Parathyroid adenoma (tissue), 2 donors: ENCODE results near the gene VPS33A.
A peak's percentile ranks its signal among the peaks of the same experiment; 100 is the strongest.

Source experiments
- H2AFZ ChIP-seq: fragments of 300-600 bp; sonication (generic); one replicate; pipeline ENCODE4 v1.7.0; 2017; ENCODE audit warnings: antibody characterized with exemption, mild to moderate bottlenecking
- H3K27ac ChIP-seq: fragments of 300-600 bp; sonication (generic); one replicate; pipeline ENCODE4 v1.7.0; 2017
- H3K27me3 ChIP-seq: fragments of 300-600 bp; sonication (generic); one replicate; pipeline ENCODE4 v1.7.0; 2017; ENCODE audit warnings: low read length; ENCODE audit not compliant: control insufficient read depth, insufficient read depth
- H3K36me3 ChIP-seq: fragments of 300-600 bp; sonication (generic); one replicate; pipeline ENCODE4 v1.7.0; 2017; ENCODE audit warnings: low read length; ENCODE audit not compliant: control insufficient read depth, insufficient read depth
- H3K4me1 ChIP-seq: fragments of 300-600 bp; sonication (generic); one replicate; pipeline ENCODE4 v1.7.0; 2017; ENCODE audit warnings: control low read depth
- H3K4me2 ChIP-seq: fragments of 300-600 bp; sonication (generic); one replicate; pipeline ENCODE4 v1.7.0; 2017; ENCODE audit warnings: low read length
- H3K4me3 ChIP-seq: fragments of 300-600 bp; sonication (generic); one replicate; pipeline ENCODE4 v1.7.0; 2017; ENCODE audit warnings: low read depth, low read length
- H3K79me2 ChIP-seq: fragments of 300-600 bp; sonication (generic); one replicate; pipeline ENCODE4 v1.7.0; 2017; ENCODE audit warnings: control low read depth
- H3K9ac ChIP-seq: fragments of 300-600 bp; sonication (generic); one replicate; pipeline ENCODE4 v1.7.0; 2017; ENCODE audit warnings: mild to moderate bottlenecking
- H3K9me3 ChIP-seq: fragments of 300-600 bp; sonication (generic); one replicate; pipeline ENCODE4 v1.7.0; 2017; ENCODE audit warnings: low read length; ENCODE audit not compliant: control insufficient read depth
- TF ChIP-seq, protein P1 (sequence below): fragments of 300-600 bp; sonication (generic); IDR thresholded peaks from one replicate; pipeline ENCODE4 v1.7.0; 2017; ENCODE audit warnings: antibody characterized with exemption, mild to moderate bottlenecking
- donor health status: primary hyperparathyroidism.

Gene VPS33A

GRCh38 chr12:122283680-122284079, 17.4 kb upstream of the VPS33A start:
- Histone ChIP-seq H3K27me3 (no peaks in the 10 kb centered on the region), H3K4me2 (no peak overlapping the region), H3K27ac (no peak overlapping the region), H3K4me1 (no peaks in the 10 kb centered on the region), H2AFZ (no peak overlapping the region), H3K9ac (no peak overlapping the region), H3K4me3 (no peak overlapping the region), H3K79me2 (no peaks in the 10 kb centered on the region), H3K9me3 (no peaks in the 10 kb centered on the region), H3K36me3 (no peaks in the 10 kb centered on the region)
- TF ChIP-seq, protein P1, sequence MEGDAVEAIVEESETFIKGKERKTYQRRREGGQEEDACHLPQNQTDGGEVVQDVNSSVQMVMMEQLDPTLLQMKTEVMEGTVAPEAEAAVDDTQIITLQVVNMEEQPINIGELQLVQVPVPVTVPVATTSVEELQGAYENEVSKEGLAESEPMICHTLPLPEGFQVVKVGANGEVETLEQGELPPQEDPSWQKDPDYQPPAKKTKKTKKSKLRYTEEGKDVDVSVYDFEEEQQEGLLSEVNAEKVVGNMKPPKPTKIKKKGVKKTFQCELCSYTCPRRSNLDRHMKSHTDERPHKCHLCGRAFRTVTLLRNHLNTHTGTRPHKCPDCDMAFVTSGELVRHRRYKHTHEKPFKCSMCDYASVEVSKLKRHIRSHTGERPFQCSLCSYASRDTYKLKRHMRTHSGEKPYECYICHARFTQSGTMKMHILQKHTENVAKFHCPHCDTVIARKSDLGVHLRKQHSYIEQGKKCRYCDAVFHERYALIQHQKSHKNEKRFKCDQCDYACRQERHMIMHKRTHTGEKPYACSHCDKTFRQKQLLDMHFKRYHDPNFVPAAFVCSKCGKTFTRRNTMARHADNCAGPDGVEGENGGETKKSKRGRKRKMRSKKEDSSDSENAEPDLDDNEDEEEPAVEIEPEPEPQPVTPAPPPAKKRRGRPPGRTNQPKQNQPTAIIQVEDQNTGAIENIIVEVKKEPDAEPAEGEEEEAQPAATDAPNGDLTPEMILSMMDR = no peak

- H3K4me3 ChIP-seq = no peak overlapping the region
- H2AFZ ChIP-seq = no peak overlapping the region
- H3K27ac ChIP-seq = no peak overlapping the region
- no peaks in the 10 kb centered on the region for H3K9me3 ChIP-seq
- H3K4me1 ChIP-seq = no peaks in the 10 kb centered on the region
- H3K36me3 ChIP-seq = no peaks in the 10 kb centered on the region
- TF ChIP-seq, protein P1 = no peak
- no peak overlapping the region for H3K9ac ChIP-seq
- H3K4me2 ChIP-seq = no peak overlapping the region
- no peaks in the 10 kb centered on the region for H3K79me2 ChIP-seq
- H3K27me3 ChIP-seq = no peaks in the 10 kb centered on the region
Measured at GRCh38 chr12:122282061-122282460, 15.8 kb upstream of the VPS33A start.

GRCh38 chr12:122276242-122276641, 9.9 kb upstream of the VPS33A start:
- no peaks in the 10 kb centered on the region for H3K79me2 ChIP-seq
- H3K27me3 ChIP-seq = no peaks in the 10 kb centered on the region
- no peaks in the 10 kb centered on the region for H3K36me3 ChIP-seq
- H3K4me1 ChIP-seq = no peaks in the 10 kb centered on the region
- TF ChIP-seq, protein P1 = no peak
- no peak overlapping the region for H3K4me3 ChIP-seq
- H3K4me2 ChIP-seq = no peak overlapping the region
- no peak overlapping the region for H3K27ac ChIP-seq
- no peak overlapping the region for H2AFZ ChIP-seq
- H3K9ac ChIP-seq = no peak overlapping the region
- no peaks in the 10 kb centered on the region for H3K9me3 ChIP-seq

DNA sequence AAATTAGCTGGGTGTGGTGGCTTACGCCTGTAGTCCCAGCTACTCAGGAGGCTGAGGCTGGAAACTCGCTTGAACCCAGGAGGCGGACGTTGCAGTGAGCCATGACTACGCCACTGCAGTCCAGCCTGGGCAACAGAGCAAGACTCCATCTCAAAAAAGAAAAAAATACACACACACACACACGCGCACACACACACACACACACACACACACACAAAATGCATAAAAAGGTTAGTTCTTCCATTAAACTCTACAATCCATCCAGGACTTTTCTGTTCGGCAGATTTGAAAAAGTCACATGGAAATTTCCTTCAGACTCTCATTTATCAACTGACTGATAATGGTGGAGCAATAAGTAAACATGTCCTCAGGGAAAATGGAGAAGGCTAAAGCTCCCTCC, 9.2 kb upstream of the VPS33A start:
- H3K27ac ChIP-seq = no peak overlapping the region
- TF ChIP-seq, protein P1 = no peak
- H3K36me3 ChIP-seq = no peaks in the 10 kb centered on the region
- H3K79me2 ChIP-seq = no peaks in the 10 kb centered on the region
- no peaks in the 10 kb centered on the region for H3K4me1 ChIP-seq
- no peak overlapping the region for H3K4me2 ChIP-seq
- no peak overlapping the region for H3K4me3 ChIP-seq
- no peaks in the 10 kb centered on the region for H3K9me3 ChIP-seq
- H3K9ac ChIP-seq = no peak overlapping the region
- H3K27me3 ChIP-seq = no peaks in the 10 kb centered on the region
- no peak overlapping the region for H2AFZ ChIP-seq

- H3K9me3 ChIP-seq = no peaks in the 10 kb centered on the region
- H3K9ac ChIP-seq = peak overlapping the region; percentile 74
- H2AFZ ChIP-seq = peak overlapping the region; percentile 99
- TF ChIP-seq, protein P1 = no peak
- H3K4me3 ChIP-seq = peak overlapping the region; percentile 96
- peaks cover 2% of the 10 kb centered on the region for H3K79me2 ChIP-seq
- H3K27ac ChIP-seq = peak overlapping the region; percentile 90
- H3K4me1 ChIP-seq = no peaks in the 10 kb centered on the region
- H3K4me2 ChIP-seq = peak overlapping the region; percentile 98
- H3K36me3 ChIP-seq = no peaks in the 10 kb centered on the region
- no peaks in the 10 kb centered on the region for H3K27me3 ChIP-seq
Measured at GRCh38 chr12:122265886-122266229, 436 bp downstream of the VPS33A start.
